ENCODE results near the gene ERC2.

GRCh38 chr3:55480911-55481743 is 987.1 kb downstream of the ERC2 start:
- TF ChIP-seq CTCF (IDR thresholded peaks at IDR 0.05; ENCODE audit: low read depth, low read length) = no peak
- TF ChIP-seq POLR2A (IDR thresholded peaks at IDR 0.05; ENCODE audit: extremely low read depth, insufficient read length) = no peak
- TF ChIP-seq MAX (IDR thresholded peaks at IDR 0.05; ENCODE audit: low read depth, low read length) = no peak
- no peak for TF ChIP-seq MYC (IDR thresholded peaks at IDR 0.05; ENCODE audit: low read depth, low read length)

Data from NB4 (cell line).